Measurements from ENCODE around the gene BEST1.
A peak's percentile ranks its signal among the peaks of the same experiment; 100 is the strongest.
"Not testable (repeated sequence)": the region's sequence is repeated elsewhere in the genome, so short reads cannot be mapped to it uniquely, and the experiment has no call there.

The BEST1 gene

GRCh38 chr11:61964666-61965271 lies 14.6 kb downstream of the BEST1 start:
- DNase-seq, result not testable (repeated sequence)

GRCh38 chr11:61966734-61967115 lies 16.6 kb downstream of the BEST1 start:
- DNase-seq, result no peak

GRCh38 chr11:61967116-61967923 lies 17.2 kb downstream of the BEST1 start, which contains the start of gene FTH1:
Gene FTH1, minus strand, starts transcription at chr11:61967634. Its CDS starts 209 bp downstream, at chr11:61967425.
- DNase-seq, result peak; percentile 91

DNA sequence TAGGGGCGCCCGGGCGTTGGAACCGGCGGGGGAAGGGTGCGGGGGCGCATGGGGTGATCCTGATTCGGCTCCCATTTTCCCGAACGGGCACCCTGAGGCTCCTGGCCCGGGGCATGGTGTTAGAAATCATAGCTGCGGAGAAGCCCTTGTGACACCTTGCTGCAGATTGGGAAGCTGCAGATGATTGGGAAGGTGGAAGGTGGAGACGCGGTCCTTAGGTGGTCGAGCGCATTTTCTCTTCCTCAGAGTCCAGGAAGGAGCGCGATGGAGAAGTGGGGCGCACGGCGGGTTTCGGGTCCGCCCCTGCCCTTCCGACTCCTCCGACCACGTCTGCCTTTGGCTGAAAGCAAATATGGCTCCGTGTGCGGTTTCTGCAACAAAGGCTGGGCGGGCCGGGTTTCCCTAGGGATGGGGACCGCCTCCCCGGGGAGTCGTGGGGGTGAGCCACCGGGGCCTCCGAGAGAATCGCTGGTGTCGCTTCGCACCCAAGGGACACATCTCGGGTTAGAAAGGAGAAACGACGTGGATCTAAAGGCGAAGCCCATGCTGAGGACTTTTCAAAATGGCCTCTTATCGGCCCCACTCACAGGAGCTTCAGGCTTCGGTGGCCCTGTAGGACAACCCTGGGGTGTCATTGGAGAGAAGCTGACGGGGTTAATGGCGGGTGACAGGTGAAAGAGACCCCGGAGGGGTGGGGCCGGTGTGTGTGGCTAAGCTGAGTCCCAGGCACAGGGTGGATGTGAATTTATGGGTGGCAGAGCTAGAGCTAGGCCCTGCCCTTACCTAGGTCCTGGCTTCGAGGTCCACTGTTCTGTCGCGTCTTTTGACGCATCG lies 18.0 kb downstream of the BEST1 start:
- DNase-seq, result no peak

DNA sequence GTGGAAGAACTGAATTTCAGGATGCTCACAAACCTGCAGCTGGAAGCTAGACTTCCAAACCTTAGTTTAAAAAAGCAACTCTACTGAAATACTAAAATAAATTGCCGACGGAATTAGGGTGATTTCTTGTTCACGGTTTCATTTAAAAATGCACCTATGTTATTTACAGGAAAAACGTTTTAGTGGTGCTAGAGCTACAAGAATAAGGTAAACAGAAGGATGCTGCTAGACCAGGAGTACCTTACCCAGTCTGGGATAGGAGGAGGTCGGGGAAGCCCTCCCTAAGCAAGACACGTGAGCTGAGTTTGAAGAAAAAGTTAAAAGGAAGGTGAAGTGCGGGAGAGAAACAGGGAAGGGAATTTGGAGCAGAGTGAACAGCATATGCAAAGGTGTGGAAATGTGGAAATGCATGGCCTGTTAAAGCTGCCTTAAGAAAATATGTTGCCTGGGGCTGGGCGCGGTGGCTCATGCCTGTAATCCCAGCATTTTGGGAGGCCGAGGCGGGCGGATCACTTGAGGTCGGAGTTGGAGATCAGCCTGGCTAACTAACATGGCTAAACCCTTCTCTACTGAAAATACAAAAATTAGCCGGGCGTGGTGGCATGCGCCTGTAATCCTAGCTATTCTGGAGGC lies 18.7 kb downstream of the BEST1 start:
- no peak for DNase-seq

DNA sequence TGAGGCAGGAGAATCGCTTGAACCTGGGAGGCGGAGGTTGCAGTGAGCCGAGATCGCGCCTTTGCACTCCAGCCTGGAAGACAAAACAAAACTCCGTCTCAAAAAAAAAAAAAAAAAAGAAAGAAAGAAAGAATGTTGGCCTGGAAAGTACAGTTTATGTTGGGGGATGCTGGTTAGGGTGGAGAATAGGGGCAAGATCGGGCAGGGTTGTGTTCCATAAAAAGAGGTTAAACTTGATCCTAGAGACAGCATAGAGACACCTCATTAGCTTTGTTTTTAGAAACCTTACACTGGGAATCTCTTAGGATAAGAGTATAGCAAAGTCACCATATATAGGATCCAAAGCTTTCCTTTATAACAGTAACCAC lies 19.2 kb downstream of the BEST1 start:
- no peak for DNase-seq

DNA sequence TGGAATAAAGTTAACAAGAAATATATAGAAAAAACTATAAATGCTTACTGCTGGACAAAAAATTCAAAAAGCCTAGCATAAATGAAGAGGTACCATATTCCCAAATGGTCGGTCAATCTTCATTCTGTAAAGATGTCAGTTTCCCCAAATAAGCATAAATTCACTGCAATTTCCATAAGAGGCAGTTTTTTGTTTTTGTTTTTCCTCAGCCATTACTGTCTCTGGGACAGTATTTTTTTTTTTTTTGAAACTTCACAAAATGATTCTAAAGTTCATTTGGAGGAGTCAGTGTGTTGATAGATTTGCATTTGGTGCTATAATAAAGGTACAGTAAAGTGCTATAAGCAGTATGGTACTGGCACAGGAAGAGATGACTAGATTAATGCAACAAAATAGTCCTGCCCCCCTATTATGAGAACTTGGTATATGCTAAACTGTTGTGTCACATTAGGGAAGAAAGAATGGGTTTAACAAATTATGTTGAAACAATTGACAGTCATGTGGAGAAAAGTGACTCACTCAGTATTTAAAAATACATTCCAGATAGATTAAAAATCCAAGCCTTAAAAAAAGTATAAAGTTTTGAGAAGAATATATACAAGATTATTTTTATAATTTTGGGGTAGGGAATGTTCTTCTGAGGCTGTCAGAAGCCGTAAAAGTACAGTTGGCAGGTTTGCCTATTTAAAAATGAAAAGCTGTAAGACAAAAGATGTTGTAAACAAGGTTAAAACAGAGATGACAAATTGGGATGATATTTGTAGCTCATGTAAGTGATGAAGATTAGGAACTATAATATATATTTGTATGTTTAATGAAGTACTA lies 19.9 kb downstream of the BEST1 start:
- no peak for DNase-seq

DNA sequence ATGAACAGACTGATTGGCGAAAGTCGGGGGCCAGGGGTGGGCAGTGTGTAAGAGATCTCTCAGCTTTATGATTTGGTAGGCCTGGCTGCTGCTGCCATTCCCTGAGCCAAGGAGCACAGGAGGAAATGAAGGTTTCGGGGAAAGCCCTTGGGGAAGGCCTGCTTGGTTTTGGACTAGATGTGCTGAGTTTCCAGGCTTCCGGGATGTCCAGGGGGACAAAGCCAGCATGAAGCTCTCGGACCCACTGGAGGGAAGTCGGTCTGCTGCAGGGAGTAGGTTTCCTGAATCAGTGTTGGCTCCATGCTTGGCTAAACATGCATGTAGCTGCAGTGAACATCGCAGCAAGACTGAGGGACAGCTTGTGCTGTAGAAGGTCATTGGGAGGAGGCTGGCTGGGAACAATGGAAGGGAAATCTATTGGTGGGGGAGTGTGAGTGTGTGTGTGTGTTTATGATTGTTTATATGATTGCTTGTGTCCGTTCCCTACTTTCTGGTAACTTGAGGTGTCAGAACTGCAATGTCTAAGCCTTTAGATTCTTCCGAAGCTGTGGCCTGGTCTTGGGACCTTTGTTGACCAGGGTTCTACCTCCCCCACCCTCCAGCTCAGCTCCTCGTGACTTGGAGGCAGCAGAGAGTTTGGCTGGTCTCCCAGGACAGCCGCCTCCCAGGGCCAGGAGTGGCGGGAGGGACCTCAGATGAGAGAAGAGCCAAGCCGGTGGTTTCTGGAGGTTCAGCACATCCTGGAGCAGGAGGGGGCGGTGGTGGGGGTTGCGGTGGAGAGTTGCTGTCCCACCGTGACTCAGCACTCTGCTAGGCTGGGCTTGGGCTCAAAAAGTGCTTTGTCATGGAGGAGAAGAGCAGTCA lies 21.3 kb downstream of the BEST1 start:
- peak; percentile 72 for DNase-seq

DNA sequence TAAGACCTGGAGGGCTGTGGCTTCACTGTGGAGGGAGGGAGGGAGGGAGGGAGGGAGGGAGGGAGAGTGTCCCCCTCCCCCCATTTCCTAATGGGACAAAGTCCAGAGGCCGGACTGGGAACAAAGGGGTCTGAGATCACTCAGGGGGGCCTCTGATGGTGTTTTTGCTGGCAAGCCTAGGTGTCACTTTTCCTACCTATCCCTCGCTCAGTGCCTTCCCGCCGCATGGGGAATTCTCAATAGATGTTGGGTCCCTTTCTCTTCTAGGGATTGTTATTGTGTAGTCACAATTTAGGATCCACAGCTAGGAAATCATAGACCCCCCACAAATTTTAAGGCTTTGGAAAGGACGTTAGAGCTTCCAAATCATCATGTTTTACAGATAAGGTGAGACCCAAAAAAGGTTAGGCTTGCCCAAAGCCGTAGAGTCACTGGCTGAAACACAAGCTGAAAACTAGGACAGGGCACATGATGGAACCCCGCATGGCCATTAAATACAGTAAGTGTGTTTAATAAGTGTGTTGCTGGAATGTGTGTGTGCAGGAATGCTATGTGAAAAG lies 22.0 kb downstream of the BEST1 start:
- DNase-seq, result no peak

DNA sequence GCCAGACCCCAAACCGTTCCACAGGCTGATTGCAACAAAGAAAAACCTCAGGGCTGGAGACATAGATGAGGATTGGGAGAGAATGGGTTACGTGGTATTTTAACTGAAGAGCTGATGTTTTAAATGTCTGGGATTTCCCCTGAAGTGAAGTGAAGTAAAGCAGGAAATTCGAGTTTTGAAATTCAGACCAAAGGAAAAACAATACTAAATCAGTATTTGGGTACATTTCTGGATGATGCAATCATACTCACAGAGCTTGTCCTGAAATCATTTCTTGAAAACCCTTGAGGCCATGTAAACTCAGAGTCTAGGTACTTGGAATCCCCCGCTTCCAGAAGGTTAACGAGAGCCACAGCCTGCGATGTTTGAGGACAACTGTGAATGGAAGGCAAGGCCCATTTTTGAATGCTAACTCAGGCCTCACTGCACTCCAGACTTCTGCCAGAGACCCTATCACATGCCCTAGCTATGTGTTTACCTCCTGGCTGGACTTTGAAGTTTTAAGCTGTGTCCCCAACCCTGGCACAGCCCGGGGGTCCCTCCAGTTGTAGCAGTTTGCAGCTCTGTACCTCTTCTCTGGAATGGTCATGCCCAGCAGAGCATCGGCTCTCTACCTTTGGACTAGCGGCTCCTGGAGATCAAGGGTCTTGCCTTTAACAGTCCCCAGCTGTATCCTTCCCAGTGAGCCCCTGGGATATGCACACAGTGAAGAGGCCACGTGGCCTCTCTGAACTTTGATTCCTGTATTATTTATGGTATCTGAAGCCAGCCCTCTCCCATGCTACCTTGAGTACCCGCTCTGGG lies 22.7 kb downstream of the BEST1 start:
- no peak for DNase-seq

- no peak for DNase-seq
Observed at GRCh38 chr11:61973476-61974162, 23.5 kb downstream of the BEST1 start.

DNA sequence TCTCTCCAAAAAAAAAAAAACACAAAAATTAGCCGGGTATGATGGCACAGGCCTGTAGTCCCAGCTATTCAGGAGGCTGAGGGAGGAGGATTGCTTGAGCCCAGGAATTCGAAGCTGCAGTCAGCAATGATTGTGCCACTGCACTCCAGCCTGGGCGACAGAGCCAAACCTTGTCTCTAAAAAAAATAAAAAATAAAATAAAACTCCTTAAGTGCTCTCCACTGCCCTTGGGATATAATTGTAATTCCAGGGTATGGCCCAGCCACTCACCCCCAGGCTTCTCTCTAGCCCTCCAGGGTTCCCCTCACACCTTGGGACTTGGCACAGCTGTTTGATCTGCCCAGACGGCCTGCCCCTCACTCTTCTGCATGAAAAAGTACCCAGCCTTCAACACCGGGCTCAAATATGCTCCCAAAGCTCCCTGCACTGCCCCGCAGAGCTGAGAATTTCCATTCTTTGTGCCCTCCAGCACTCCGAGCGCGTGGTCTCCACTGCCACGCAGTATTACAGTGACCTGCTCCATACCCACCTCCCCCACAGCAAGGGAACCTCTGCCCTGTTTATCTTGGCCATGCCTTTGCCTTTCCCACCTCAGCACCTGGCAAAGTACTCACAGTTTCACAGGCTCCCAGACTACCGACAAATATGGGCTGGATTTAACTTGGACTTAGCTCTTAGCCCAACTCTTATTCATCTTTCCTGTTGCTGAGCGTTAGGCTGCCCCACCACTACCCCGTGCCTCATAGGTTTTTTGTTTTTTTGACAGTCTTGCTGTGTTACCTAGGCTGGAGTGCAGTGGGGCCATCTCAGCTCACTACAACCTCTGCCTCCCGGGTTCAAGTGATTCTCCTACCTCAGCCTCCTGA lies 24.8 kb downstream of the BEST1 start:
- no peak for DNase-seq

DNA sequence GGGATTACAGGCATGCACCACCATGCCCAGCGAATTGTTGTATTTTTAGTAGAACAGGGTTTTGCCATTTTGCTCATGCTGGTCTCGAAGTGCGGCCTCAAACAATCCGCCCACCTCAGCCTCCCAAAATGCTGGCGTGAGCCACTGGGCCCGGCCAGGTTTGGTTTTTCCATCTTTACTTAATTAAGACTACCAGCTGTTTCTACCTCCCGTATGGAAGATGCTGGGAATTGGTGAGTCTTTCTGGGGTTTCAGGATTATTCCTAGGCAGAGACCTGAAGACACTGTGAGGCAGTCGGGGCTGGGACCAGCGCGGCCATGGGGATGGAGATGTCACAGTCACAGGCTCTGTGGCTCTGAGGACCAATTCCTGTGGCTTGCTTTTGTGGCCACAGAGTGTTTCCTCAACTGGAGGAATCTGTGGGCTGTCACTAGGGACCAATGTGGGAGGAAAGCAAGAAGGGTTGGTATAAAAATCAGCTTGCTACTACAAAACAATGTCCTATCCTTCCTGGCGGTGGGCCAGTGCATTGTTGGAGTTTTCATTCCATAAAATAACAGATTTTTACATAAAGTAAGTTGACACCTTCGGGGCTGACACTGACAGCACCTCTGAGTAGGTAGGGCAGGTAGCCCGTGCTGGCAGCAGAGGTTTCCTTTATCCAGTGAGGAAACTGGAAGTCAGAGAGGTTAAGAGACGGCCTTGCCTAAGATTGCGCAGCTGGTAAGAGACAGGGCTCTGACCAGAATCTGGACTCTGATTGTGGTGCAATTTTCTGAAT lies 25.7 kb downstream of the BEST1 start:
- no peak for DNase-seq

- no peak for DNase-seq
Observed at GRCh38 chr11:61976420-61976800, 26.3 kb downstream of the BEST1 start.

GRCh38 chr11:61976813-61977475 lies 26.8 kb downstream of the BEST1 start:
- DNase-seq, result no peak

DNA sequence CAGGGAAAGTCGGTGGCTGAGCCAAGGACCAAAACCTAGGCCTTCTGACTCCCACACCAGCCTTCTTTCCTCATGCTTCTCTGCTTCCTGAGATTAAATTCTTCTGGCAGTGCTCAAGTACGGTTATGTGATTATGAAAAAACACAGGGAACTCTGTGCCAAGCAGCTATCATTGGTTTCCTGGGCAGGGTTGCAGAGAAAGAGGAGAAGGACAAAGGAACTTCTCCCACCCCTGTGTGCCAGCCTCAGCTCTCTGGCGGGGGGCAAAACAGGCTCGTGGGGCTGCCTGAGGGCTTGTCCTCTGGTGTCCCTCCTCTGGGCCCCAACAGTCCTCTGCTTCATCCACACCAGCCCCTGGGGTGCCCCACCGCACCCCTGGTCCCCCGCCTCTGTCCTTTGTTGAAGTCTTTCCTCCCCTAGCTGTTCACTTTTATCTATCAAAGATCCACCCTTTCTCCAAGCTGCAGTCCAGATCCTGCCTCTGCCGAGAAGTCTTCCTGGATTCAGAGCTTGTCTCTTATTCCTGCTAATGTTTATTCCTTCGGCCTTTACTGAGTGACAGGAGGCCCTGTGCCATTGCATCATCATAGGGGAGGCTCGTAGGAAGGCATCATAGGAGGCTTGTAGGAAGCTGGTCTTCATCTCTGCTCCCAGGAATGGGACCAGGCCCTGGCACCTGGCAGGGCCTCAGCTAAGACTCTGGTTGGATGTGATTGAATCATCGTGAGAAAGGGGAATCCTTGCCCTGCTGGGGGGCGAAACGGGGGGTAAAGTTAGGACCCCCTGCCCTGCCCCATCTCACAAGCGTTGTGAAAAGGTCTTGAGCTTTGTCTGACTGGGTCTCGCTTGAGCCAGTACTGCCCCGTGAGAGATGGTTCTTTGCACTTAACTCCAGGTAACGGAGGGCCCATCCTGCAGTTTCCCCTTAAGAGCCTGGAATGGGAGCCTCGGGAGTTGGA lies 28.8 kb downstream of the BEST1 start:
- DNase-seq, result no peak
